ENCODE results near the gene PAPSS1.

The PAPSS1 gene

DNA sequence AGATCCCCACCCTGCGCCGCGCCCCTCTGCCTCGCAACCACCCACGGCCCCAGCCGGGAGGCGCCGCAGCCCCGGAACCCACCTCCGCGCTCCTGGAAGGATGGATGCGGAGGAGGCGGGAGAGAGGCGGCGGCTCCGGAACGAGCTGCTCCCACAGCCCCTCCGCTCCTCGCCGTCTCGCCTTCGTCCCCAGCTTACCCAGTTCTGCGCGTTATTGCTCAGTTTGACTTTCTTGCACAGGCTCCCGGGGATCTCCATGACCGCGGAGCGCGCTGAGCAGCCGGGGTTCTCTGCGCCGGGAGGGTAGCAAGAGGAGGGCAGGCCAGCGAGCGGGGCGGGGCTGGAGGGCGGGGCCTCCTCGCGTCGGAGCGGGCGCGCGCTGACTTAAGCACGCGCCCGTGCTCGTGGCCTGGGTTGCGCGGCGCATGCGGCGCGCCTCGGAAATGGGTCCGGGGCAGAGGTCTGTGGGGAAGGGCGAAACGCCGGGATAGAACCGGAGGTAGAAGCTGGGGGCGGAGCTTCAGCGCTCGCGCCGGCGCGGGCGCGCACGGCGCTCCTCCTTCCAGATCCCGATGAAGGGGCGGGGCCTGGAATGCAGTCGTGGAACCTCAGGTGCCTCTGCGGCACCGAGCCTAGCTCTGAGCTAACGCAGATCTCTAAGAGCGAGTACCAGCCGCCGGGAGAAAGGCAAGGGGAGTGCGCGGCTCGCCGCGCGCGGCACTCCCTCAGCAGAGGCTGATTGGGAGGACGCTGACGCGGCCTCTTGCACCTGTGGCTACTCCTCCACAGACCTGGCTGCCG is at the start of gene PAPSS1:
PAPSS1 (minus strand) TSS at position 313 of the 801 bp plus-strand sequence; CDS start at position 258, 55 bp downstream.
- Histone ChIP-seq H3K4me3 (ENCODE audit: insufficient read length, low read depth) (peak within 1 kb of the TSS; percentile 58), H3K36me3 (ENCODE audit: insufficient read depth, insufficient read length, low read length) (peaks cover 14% of the 10 kb centered on the region), H3K27me3 (ENCODE audit: insufficient read depth, insufficient read length) (no peaks in the 10 kb centered on the region), H3K9me3 (ENCODE audit: insufficient read depth, low read length) (no peaks in the 10 kb centered on the region), H3K9ac (ENCODE audit: insufficient read length, low read depth) (peak within 1 kb of the TSS; percentile 80), H3K4me1 (ENCODE audit: insufficient read depth, insufficient read length) (no peaks in the 10 kb centered on the region)
- DNase-seq (ENCODE audit: low read depth, low spot score), result peak; percentile 92
- TF ChIP-seq ZNF274 (IDR thresholded peaks at IDR 0.05; ENCODE audit: low read depth, low read length) (no peak), YY1 (IDR thresholded peaks at IDR 0.05; ENCODE audit: insufficient read depth, insufficient read length) (no peak), SUZ12 (IDR thresholded peaks at IDR 0.05; ENCODE audit: extremely low read depth, insufficient read depth, insufficient read length) (no peak)

DNA sequence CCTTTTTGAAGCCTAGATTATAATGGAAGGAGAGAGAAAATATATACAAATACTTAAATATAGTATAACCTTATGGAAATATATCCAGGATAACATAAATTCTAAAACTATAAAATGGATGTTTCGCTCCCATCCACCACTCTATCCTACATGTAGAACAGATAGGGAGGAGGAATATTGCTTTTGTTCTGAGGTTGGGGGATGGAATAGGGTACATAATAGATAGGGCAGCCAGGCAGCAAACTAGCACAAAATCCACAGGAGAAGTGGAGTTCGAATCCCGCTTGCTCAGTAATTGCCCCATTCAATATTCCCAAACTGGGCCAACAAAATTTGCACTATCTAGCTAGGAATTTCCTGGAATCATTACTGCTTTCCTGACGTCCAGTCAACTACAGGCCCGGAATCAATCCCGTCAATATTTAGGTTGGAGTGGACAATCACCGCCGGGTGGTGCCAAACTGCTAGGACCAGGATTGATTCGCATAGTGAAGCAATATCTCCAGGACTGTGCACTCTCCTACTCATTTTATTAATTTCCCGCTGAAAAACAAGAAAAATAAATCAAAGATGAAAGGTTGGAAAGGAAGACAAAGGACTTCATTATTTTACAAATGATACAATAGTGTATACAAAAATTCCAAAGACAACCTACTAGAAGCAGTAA is 40.4 kb upstream of the PAPSS1 start:
- Histone ChIP-seq H3K9ac (ENCODE audit: insufficient read length, low read depth) (no peak overlapping the region), H3K36me3 (ENCODE audit: insufficient read depth, insufficient read length, low read length) (no peaks in the 10 kb centered on the region), H3K4me3 (ENCODE audit: insufficient read length, low read depth) (no peak overlapping the region), H3K27me3 (ENCODE audit: insufficient read depth, insufficient read length) (no peaks in the 10 kb centered on the region), H3K9me3 (ENCODE audit: insufficient read depth, low read length) (peaks cover 17% of the 10 kb centered on the region; the same call in 1 of the 2 replicates), H3K4me1 (ENCODE audit: insufficient read depth, insufficient read length) (no peaks in the 10 kb centered on the region)
- no peak for DNase-seq (ENCODE audit: low read depth, low spot score)
- TF ChIP-seq YY1 (IDR thresholded peaks at IDR 0.05; ENCODE audit: insufficient read depth, insufficient read length), result no peak
- TF ChIP-seq ZNF274 (IDR thresholded peaks at IDR 0.05; ENCODE audit: low read depth, low read length), result no peak

DNA sequence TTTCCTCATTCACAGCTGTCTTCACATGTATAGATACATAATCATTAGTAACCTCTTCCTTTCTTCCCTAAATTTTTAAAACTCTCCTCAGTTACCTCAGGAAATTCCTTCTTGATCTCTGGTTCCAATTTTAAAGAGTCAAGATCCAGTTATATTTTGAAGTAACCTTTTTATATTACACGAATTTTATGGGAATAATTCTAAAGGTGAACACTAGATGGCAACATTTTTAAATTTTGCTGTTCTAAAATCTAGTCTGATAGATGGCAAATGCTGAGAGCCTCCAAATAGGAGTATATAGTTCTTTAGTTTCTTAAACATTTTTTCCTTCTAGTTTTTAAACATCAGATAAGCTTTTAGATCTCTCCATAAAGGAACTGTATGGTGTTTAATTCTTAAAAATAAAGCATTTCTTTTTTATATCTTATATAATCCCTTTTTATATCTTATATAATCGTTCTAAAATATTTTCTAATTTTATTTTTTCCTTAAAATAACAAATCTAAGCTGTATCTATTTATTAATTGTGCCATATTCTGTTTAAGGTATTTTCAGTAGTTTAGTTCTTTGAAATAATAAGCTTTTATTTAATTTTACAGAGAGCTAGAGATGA is 37.9 kb upstream of the PAPSS1 start:
- no peak for TF ChIP-seq SUZ12 (IDR thresholded peaks at IDR 0.05; ENCODE audit: extremely low read depth, insufficient read depth, insufficient read length)
- no peak for TF ChIP-seq YY1 (IDR thresholded peaks at IDR 0.05; ENCODE audit: insufficient read depth, insufficient read length)
- no peak for TF ChIP-seq ZNF274 (IDR thresholded peaks at IDR 0.05; ENCODE audit: low read depth, low read length)
- Histone ChIP-seq H3K4me3 (ENCODE audit: insufficient read length, low read depth) (no peak overlapping the region), H3K9me3 (ENCODE audit: insufficient read depth, low read length) (peaks cover 17% of the 10 kb centered on the region; the same call in 1 of the 2 replicates), H3K36me3 (ENCODE audit: insufficient read depth, insufficient read length, low read length) (no peaks in the 10 kb centered on the region), H3K4me1 (ENCODE audit: insufficient read depth, insufficient read length) (no peaks in the 10 kb centered on the region), H3K27me3 (ENCODE audit: insufficient read depth, insufficient read length) (no peaks in the 10 kb centered on the region), H3K9ac (ENCODE audit: insufficient read length, low read depth) (no peak overlapping the region)
- no peak for DNase-seq (ENCODE audit: low read depth, low spot score)

DNA sequence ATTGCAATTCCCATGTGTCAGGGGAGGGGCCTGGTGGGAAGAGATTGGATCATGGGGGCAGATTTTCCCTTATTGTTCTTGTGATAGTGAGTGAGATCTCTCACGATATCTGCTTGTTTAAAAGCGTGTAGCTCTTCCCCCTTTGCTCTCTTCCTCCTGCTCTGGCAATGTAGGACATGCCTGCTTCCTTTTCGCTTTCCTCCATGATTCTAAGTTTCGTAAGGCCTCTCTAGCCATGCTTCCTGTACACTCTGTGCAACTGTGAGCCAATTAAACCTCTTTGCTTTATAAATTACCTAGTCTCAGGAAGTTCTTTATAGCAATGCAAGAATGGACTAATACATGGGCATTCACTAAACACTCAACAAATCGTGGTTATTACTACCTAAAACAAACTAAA is 37.2 kb upstream of the PAPSS1 start:
- no peak for TF ChIP-seq YY1 (IDR thresholded peaks at IDR 0.05; ENCODE audit: insufficient read depth, insufficient read length)
- no peak for TF ChIP-seq SUZ12 (IDR thresholded peaks at IDR 0.05; ENCODE audit: extremely low read depth, insufficient read depth, insufficient read length)
- DNase-seq (ENCODE audit: low read depth, low spot score), result no peak
- H3K9ac ChIP-seq (ENCODE audit: insufficient read length, low read depth), result no peak overlapping the region
- no peaks in the 10 kb centered on the region for H3K4me1 ChIP-seq (ENCODE audit: insufficient read depth, insufficient read length)
- H3K4me3 ChIP-seq (ENCODE audit: insufficient read length, low read depth), result no peak overlapping the region
- H3K9me3 ChIP-seq (ENCODE audit: insufficient read depth, low read length), result peaks cover 17% of the 10 kb centered on the region; the same call in 1 of the 2 replicates
- no peaks in the 10 kb centered on the region for H3K36me3 ChIP-seq (ENCODE audit: insufficient read depth, insufficient read length, low read length)
- no peaks in the 10 kb centered on the region for H3K27me3 ChIP-seq (ENCODE audit: insufficient read depth, insufficient read length)

DNA sequence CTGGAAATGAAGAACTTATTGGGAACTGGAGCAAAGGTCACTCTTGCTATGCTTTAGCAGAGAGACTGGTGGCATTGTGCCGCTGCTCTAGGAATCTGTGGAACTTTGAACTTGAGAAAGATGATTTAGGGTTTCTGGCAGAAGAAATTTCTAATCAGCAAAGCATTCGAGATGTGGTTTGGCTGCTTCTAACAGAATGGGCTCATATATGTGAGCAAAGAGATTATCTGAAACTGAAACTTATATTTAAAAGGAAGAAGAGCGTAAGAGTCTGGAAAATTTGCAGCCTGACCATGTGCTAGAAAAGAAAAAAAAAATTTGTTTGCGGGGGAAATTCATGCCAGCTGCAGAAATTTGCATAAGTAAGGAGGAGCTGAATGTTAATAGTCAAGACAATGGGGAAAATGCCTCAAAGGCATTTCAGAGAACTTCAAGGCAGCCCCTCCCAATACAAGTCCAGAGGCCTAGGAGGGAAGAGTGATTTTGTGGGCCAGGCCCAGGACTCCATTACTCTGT is 35.9 kb upstream of the PAPSS1 start:
- no peak overlapping the region for H3K4me3 ChIP-seq (ENCODE audit: insufficient read length, low read depth)
- H3K36me3 ChIP-seq (ENCODE audit: insufficient read depth, insufficient read length, low read length), result no peaks in the 10 kb centered on the region
- no peak for DNase-seq (ENCODE audit: low read depth, low spot score)
- no peaks in the 10 kb centered on the region for H3K4me1 ChIP-seq (ENCODE audit: insufficient read depth, insufficient read length)
- H3K9me3 ChIP-seq (ENCODE audit: insufficient read depth, low read length), result peaks cover 17% of the 10 kb centered on the region; the same call in 1 of the 2 replicates
- TF ChIP-seq ZNF274 (IDR thresholded peaks at IDR 0.05; ENCODE audit: low read depth, low read length), result no peak
- TF ChIP-seq SUZ12 (IDR thresholded peaks at IDR 0.05; ENCODE audit: extremely low read depth, insufficient read depth, insufficient read length), result no peak
- TF ChIP-seq YY1 (IDR thresholded peaks at IDR 0.05; ENCODE audit: insufficient read depth, insufficient read length), result no peak
- no peak overlapping the region for H3K9ac ChIP-seq (ENCODE audit: insufficient read length, low read depth)
- H3K27me3 ChIP-seq (ENCODE audit: insufficient read depth, insufficient read length), result no peaks in the 10 kb centered on the region

DNA sequence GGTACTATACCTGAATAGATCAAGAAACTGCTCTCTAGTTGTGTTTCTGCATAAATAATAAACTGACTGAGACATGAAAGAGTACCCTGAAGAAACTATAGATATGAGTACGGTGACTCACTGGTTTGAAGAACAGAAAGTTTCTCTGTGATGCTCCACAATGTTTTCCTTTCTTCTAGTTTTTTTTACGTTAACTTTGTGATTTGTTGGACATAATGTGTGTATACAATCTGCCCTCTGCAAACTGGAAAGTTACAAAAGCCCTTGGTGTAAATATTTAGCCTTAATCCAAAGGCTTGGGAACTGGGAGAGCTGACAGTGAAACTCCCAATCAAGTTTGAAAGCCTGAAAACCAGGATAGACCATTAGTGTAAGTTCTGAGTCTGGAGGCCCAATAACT is 31.6 kb upstream of the PAPSS1 start:
- no peak overlapping the region for H3K4me3 ChIP-seq (ENCODE audit: insufficient read length, low read depth)
- TF ChIP-seq YY1 (IDR thresholded peaks at IDR 0.05; ENCODE audit: insufficient read depth, insufficient read length) (no peak), SUZ12 (IDR thresholded peaks at IDR 0.05; ENCODE audit: extremely low read depth, insufficient read depth, insufficient read length) (no peak), ZNF274 (IDR thresholded peaks at IDR 0.05; ENCODE audit: low read depth, low read length) (no peak)
- no peak overlapping the region for H3K9ac ChIP-seq (ENCODE audit: insufficient read length, low read depth)
- DNase-seq (ENCODE audit: low read depth, low spot score), result no peak
- H3K36me3 ChIP-seq (ENCODE audit: insufficient read depth, insufficient read length, low read length), result no peaks in the 10 kb centered on the region
- H3K9me3 ChIP-seq (ENCODE audit: insufficient read depth, low read length), result peaks cover 5% of the 10 kb centered on the region; the same call in 1 of the 2 replicates
- H3K4me1 ChIP-seq (ENCODE audit: insufficient read depth, insufficient read length), result no peaks in the 10 kb centered on the region
- no peaks in the 10 kb centered on the region for H3K27me3 ChIP-seq (ENCODE audit: insufficient read depth, insufficient read length)
